COLO829 (cell line): ENCODE measurements around the gene LARGE2.
A peak's percentile ranks its signal among the peaks of the same experiment; 100 is the strongest.

Experiments used
- DNase-seq: peaks from one replicate; pipeline ENCODE4 v3.0.0; 2012; ENCODE audit warnings: low spot score

The LARGE2 gene

DNA sequence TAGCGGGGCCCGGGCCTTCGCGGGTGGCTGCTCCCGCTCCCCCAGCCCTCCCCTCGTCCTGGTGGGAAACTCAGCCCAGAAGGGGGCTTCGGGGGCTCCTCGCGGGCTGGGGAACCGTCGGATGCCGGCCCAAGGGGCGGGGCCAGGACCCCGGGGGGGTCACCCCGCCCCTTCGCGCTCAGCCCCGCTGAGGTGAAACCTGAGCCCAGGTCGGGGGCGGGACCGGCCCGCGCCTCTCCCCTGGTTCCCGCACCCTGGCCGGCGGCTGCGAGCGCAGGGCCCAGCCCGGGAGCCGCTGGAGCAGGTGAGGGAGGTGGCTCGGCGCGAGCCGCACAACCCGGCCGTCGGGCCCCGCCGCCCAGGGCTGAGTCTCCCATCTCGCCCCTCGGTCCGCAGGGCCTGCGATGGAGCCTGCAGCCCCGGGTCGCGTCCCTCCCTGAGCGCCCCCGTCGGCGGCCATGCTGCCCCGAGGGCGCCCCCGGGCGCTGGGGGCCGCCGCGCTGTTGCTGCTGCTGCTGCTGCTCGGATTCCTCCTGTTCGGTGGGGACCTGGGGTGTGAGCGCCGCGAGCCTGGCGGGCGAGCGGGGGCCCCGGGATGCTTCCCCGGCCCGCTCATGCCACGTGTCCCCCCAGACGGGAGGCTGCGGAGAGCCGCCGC lies at the start of gene LARGE2:
LARGE2 (plus strand) TSS at position 232 of the 658 bp plus-strand sequence; CDS start at position 459, 227 bp downstream.
- no peak for DNase-seq

DNA sequence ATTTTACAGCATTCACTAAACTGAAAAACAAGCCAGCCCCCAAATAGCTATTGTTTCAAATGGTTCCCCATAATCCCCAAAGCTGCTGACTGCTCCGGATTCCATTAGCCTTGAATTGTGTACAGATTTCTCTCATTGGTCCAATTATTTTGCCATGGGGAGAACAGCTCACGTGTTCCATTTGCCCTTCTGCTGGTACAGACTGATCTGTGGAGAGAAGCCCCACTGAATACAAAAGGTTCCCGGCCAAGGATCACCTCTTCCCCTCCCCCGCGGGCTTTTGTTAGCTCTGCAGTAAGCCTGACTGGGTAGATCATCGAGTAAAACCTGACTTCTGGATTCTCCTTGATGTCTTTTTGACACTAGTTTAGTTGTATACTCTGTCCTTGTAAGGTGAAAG lies 46.1 kb upstream of the LARGE2 start:
- DNase-seq = no peak

DNA sequence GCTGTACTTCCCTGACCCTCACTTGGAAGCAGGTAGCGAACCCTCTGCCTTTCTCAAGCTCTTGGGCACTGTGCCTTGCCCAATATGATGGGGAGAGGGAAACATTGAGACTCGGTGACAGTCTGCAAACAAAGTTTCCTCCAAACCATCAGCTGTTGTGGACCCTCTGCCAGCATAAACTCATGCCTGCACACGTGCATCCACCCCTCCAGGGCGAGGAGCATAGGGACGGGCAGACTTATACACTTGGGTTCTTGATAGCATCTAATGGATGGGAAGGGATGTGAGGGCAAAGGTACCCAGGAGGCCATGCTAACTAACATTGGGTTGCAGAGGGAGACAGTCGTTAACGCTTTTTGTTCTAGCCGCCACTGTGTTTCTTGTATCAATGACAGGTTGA lies 45.2 kb upstream of the LARGE2 start:
- DNase-seq = no peak

DNA sequence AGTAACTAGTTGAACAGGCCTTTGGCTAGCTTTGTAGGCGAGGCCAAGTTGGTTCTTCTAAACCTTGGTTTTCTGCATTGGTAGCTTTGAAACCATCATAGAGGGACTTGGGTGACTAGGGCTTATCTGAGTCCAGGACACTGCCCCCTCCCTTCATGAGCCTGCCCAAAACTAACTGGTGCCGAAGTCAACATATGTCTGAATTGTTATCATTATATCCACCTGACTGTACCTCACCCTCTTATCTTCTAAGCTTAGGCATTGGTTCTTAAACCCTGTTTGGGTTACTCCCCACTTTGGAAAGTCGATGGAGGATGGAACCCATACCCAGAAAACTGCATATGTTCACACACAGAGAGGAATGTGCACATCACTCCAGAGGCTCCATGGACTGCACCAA lies 44.6 kb upstream of the LARGE2 start:
- DNase-seq = no peak

DNA sequence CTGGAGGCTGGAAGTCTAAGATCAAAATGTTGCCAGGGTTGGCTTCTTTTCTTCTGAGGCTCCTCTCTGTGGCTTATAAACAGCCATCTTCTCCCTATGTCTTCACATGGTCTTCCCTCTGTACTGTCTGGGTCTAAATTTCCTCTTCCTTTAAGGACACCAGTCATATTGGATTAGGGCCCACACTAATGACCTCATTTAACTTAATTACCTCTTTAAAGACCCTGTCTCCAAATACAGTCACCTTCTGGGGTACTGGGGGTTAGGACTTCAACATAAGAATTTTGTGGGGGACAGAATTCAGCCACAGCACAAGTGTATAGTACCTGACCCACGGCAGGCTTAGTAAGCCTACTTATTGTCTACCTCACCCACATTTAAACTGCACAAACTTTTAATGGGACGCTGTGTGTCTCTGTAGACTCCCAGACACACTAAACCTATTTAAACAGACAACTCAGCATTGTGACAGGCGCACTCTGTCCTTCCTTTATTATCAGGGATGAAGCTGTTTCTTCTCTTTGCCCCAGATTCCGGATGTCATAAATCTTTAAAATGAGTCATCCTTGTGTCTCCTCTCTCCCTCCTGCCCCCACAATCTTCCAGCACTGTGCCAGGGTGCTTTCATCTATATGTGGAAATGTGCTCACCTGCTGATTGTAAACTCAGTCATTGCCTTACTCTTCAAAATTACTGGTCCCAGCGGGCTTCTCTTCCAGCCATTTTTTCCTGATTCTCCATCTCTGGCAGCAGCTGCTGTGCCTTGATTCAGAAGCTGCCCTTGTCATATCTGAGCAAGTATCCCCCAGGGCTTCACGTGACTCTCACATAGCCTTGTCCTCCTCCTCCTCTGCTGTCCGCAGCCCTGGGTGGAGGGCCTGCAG lies 42.4 kb upstream of the LARGE2 start:
- DNase-seq = peak; percentile 92

DNA sequence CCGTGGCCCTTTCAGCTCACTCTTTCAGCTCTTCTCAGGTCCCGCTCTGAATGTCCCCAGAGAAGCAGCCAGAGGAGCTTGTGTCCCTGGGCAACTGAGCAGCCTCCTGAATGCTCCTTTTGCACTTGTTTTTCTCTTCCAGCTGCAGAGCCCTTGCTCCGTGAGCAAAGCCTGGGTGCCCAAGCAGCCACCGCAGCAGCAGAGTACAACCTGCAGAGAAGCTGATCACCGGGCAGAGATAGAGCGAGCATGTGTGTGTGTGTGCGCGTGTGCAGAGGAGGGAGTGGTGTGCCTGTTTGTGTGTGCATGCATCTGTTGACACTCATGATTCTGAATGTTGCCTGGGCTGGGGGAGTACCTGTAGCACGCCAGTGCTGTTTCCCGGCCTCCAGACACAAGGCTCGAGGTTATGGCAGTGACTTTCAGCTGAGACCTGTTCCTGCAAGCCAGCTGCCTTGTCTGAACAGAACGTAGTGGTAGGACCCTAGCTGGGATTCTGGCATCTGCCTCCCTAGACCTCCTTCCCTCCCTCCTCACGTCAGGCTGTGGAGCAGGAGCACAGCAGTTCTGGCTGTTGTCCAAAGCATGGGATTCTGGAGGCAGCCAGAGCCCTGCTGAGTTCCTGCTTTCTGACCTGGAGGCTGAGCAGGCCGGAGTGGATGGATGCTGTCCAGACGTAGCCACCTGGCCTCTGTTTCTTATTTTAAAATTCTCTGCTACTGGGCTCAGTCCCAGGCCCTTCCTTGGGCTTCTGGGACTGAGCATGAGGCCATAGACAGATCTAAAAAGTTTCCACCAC lies 41.5 kb upstream of the LARGE2 start:
- no peak for DNase-seq

DNA sequence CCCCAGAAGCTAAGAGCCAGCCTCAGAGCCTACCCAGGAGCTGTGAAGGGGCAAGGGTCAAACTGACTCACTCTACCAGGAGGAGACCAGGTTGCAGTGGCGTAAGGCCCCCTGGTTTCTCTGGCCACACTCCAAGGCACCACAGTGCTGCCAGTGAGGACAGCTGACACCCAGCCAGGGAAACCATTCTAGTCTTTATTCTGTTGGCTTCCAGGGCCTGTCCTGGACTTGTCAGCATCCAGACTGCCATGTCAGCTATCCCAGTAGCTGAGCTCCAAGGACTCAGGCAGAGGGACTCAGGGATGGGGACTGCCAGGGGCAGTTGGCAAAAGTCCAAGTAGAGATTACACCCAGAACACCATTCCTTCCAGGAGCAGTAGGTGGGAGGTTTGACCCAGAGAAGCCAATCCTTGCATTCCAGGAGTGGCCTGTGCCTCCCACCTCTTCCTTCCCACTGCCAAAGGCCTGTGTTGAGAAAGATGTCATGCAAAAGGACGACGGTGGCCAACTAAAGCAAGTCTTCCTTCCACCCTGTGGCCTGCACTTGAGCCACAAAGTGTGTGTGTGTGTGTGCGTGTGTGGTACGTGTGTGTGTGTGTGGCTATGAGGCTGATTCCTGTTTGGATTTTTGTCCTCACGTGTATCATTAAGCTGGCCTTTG lies 40.6 kb upstream of the LARGE2 start:
- DNase-seq = no peak

DNA sequence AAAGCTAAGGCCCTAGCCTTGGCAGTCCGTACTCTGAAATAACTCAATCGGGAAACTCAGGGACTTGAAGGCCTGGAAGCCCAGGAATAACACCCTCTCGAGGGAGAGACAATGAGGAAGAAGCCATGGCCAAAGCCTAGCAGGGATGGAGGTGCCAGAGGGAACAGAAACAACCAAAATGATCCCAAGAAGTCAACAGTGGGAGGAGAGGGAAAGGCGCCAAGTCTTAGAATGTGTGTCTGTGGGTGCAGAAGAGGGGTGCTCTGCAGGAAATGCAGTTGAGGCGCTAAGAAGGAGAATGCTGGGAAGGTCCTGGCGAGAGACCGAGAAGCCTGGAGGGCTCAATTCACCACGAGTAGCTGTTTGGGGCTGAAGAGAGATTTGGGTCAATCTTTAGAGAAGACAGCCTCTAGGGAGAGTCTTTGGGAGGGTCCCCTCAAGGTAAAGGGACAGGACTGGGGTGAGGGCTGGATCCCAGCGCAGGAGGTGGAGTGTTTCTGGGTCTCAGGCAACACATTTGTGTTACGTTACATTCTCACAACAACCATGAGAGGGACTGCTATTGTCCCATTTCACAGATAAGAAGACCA lies 37.8 kb upstream of the LARGE2 start:
- DNase-seq = no peak

DNA sequence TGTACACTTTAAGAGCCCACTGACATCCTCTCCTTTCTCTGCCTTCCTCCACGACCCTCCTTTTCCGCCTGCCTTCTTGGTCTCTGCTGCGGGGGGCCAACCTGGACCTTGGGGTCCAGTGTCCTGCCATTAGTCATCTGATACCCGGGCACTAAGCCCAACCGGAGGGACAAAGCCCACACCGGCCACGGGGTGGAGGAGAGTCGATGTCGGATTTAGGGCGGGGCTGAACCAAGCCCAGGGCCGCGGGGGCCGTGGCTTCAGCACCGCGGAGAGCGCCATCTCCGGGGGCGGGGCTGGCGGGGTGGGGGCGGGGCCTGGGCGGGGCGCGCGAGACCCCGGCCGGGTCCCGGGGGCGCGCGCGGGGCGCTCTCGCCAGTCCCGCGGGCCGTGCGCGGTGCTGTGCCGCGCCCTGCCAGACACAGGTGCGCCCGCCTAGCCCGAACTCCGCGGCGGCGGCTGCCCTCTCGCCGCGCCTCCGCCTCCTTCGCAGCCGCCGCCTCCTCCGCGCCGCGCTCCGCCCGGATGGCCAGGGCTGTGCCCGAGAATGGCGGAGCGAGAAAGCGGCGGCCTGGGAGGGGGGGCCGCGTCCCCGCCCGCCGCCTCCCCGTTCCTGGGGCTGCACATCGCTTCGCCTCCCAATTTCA lies 37.1 kb upstream of the LARGE2 start, which contains the start of gene MAPK8IP1:
MAPK8IP1 (plus strand) TSS at position 378 of the 647 bp plus-strand sequence; CDS start at position 548, 170 bp downstream.
- DNase-seq = peak; percentile 41

DNA sequence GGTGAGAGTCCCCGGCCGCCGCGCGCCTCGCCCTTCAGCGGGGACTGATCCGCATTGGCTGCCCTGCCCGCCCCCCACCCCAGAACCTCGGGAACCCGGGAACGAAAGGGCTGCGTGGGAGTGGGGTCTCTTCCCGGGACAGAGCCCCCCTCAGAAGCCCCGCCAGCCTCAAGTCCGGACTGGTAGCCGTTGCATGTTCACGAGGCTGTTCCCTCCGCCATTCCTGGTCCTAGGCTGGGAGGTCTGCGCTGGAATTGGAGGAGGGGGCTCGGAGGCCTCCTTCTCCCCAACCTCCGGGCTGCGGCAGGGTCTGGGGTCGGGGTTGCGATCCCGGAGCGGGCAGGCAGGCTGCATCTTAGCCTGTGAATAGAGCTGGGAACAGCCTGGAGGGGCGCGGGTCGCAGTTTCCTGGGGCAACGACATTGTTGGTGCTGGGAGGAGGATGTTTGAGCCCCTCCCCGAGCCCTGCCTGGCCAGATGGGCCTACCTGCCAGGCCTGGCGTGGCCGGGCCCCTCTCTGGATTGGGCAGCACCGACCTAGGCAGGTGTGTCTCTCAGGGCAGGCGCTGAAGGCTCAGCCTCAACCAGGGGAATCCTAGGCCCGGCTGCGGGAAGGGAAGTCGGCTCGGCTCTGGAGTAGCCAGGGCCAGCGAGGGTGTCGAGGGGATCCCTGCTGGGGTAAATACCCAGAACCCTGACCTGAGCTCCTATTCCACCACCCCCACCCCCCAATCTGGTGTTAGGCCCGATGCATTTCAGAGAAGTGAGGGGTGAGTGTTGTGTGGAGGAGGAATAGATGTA lies 36.3 kb upstream of the LARGE2 start:
- DNase-seq = no peak

DNA sequence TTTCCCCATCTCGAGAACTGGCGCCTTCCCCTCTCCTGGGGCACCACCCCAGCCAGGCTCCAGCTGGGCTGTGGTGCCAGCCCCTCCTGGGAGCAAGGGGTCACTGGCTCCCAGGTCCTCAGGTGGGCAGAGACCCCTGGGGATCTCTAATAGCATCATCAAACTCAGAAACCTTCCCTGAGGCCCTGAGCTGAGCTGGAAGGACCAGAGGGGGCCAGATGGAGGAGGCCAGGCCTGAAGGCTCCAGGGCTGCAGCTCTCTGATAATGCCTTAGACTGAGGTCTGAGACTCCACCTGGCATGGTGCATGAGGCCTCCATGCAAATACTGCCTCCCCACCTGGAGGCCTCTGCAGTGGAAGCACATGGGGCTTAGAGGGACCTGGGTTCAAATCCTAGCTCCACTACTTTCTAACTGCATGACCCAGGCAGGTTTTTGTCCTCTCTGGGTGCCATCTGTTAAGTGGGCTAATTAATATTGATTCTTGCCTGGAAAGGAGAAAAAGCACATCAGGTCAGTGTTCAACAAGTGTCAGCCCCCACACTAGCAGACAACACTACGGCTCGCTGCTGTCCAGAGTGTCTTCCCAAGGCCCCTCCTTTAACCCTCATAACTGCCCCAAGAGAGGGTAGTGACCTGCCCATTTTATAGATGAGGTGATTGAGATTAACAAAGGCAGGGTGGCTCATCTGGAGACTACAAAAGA lies 35.5 kb upstream of the LARGE2 start:
- no peak for DNase-seq

DNA sequence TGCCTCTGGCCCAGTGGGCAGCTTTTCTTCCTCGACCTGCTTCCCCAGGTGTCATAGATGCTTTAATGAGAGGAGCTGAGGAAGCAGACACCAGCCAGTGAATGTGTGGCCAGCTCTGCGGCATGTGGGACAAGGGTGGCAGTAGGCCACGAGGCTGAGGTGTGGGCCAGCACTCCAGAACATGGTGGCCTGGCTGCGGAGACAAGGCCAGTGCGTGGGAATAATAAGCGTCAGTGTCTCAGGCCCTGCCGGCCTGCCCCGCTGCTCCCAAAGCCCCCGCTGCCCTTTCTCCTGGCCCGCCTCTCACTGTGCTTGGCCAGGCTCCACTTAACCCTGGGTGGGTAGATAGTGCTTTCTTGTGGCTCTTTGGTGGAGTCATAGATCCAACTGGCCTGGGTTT lies 34.9 kb upstream of the LARGE2 start:
- DNase-seq = no peak

DNA sequence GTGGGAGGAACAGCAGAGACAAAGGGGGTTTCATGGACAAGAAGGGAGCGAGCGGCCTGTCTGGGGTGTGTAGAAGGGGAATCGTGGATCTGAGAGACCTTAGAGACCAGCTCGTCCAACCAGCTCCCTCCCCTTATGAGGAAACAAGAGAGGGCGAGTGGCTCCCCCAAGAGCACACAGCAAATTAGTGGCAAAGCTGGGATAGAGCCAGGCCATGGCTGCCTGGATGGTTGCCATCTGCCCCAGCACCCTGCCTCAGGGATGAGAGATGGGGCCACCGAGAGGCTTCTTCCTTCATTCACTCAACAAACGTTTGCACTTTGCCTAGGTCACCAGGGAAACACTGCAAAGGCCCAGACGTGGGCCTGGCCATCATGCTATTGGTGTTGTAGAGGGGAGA lies 32.9 kb upstream of the LARGE2 start:
- DNase-seq = no peak

DNA sequence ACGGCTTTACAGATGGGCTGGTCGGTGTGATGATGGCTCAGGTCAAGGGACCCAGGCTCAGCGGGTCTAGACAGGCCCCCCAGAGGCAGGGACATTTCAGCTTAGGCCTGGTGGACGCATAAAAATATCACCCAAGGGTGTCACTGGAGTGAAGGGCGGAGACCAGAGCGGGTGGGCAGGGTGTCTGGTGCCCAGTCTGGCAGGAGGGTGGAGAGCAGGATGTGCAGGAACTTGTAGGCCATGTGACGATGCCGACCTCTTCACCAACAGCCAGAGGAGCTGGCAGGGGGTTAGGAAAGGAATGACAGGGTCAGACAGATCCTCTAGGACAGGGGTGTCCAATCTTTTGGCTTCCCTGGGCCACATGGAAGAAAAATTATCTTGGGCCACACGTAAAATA lies 32.5 kb upstream of the LARGE2 start:
- no peak for DNase-seq

DNA sequence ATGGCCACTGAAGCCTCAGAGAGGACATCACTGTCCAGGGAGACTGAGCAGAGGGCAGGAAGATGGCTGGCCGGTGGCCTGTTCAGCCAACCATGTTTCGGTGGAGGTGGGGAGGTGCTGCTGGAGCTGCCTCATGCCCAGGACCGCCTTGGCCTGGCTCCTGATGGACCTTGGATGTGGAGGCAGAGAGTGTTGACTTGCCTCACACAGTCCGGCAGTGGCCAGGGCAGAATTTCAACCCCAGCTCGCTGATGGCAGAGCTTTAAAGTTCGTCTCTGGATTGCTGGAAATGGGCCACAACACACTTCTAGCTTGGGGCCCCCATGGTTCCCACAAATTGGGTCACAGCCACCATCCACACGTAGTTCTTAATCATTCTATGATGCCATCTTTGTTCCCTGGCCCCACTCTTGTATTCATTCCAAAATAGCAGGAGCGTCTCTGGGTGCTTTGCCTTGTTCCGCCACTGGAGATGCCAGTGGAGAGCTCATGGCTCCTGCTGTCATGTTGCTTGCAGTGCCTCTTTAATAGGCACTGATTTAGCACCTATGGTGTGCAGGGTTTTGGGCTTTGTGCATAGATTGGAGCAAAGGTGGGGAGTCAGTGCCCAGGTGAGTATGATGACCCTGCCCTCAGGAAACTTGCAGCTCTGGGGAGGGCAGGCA lies 31.4 kb upstream of the LARGE2 start:
- DNase-seq = no peak

DNA sequence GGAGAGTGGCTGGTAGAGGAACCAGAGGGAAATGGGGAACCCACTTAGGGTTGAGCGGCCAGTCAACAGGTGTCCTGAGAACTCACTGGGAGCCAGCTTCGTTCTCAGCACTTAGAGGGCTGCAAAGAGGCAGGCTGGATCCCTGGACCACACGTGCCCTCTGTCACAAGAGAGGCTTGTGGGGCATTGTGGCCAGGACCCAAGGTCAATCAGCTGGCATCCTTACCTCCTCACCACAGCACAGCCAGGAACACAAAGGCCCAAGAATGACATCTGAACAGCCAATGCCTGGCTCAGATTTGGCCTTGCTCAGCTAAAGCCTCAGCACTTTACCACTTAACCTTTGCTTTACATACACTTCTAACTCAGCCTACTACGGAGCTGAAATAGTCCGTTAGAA lies 29.6 kb upstream of the LARGE2 start:
- DNase-seq = no peak

DNA sequence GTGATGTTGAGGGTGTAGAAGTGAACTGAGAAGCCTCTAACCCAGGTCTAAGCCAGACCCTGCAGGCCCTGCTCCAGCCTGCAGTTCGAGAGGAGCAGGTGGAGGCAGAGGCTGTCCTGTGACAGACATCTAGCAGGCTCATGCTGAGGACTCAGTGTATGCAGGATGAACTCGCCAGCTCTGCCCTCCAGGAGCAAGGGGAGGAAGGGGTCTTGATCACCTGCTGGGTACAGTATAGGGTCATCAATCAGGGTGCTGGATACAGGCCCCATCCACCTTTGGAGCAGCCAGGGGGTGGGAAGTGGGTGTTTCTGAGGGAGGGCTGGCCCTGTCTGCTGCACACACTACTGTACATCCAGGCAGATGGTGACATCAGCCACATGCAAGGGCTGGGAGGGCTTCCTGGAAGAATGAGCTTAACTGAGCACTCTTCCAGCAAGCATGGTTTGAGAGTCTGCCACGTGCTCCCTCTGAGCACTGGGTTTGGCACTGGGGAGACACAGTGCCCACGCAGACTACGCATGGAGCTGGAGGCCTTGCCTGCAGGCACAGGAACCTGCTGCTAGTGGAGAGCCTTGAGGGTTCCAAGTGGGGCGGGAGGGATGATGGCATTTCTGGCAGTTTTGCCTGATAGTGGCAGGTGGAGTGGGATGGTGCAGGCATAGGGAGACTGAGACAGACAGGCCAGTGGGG lies 27.8 kb upstream of the LARGE2 start:
- DNase-seq = no peak

DNA sequence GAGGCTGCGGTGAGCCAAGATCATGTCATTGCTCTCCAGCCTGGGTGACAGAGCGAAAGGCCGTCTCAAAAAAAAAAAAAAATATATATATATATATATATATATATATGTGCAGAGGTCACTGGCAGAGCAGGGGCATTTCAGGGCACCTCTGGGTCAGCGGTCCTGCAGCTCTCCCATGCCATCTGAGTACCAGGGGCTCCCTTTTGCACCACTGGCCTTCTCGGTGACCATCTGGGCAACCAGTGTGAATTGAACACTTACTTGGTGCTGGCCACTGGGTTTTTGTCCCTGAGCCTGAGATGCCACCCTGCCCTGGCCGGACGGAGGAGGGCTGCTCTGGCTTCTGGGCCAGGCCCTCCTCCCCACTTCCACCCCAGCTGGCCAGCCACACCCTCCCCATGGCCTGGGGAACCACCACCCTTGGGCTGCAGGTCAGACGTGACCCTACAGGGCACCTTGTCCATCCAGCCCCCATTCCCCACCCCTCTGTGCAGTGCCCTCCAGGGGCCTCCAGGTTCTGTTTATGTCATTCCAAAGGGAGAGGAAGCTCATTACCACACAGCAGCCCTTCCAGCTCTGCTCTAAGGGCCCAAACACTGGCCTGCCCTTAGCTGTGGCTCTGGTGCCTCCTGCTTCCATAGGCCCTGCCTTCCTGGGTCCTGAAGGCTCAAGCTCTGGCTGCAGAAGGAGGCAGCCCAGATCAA lies 26.8 kb upstream of the LARGE2 start:
- no peak for DNase-seq
